Erythroblast (primary cell): ENCODE results near the gene FAM163B.

Source experiments
- GATA1 ChIP-seq: IDR thresholded peaks from 2 replicates; pipeline ENCODE4 v1.6.1; 2011; ENCODE audit warnings: low read depth, mild to moderate bottlenecking, control low read depth, low read length, moderate library complexity
- POLR2A ChIP-seq: IDR thresholded peaks from 2 replicates; pipeline ENCODE4 v1.6.1; 2011; ENCODE audit warnings: mild to moderate bottlenecking, low read length

DNA sequence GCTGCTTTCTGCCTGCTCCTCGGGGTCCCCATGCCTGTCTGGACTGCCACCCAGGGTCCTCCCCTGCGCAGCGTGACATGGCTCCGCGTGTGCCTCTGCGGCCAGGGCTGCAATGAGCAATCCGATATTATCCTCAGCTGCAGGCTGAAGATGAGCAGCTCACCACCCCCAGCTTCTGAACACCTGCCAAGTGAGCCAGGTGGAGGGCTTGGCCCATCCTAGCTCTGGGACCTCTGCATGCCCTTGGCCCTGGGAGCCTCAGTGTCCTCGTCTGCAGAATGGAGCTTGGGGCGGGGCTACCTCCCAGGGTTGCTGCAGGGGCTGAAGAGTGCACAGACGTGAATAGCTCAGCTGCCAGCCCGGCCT, 80.3 kb downstream of the FAM163B start:
- TF ChIP-seq POLR2A (no peak), GATA1 (no peak)
